Lower lobe of right lung (tissue), 2 donors: ENCODE results near the gene CAMKK1. TPM values are rescaled to one million over a fixed set of nuclear protein-coding genes. Genes with fewer than 3 reads are reported as not detected.

Experiments used
- ATAC-seq, 2 donors: fragments of 200-7000 bp; cut with Tn5 transposase; one replicate each; pipeline ENCODE4 v1.9.1; 2020 to 2022; ENCODE audit warnings: mild to moderate bottlenecking in 2 of 2, moderate library complexity in 2 of 2
- DNase-seq: peaks from one replicate; pipeline ENCODE4 v3.0.0-alpha.2; 2020
- H3K27ac ChIP-seq: fragments of 200-600 bp; one replicate; pipeline ENCODE4 v1.8.0; 2022
- H3K27me3 ChIP-seq: fragments of 200-600 bp; one replicate; pipeline ENCODE4 v1.8.0; 2022; ENCODE audit warnings: low read depth
- H3K36me3 ChIP-seq: fragments of 200-600 bp; one replicate; pipeline ENCODE4 v1.8.0; 2022; ENCODE audit warnings: mild to moderate bottlenecking
- H3K4me1 ChIP-seq: fragments of 200-600 bp; one replicate; pipeline ENCODE4 v1.8.0; 2022
- H3K4me3 ChIP-seq: fragments of 200-600 bp; one replicate; pipeline ENCODE4 v1.8.0; 2022; ENCODE audit warnings: mild to moderate bottlenecking
- H3K9me3 ChIP-seq: fragments of 200-600 bp; one replicate; pipeline ENCODE4 v1.8.0; 2022
- CTCF ChIP-seq: fragments of 200-600 bp; IDR thresholded peaks from one replicate; pipeline ENCODE4 v1.8.0; 2022; ENCODE audit warnings: antibody characterized with exemption, mild to moderate bottlenecking
- intact Hi-C: fragments of 100-400 bp; cut with DNase I; formaldehyde crosslinking; loops from one replicate; pipeline ENCODE4 v1.11.0; 2022
- total RNA-seq: library from RNA; stranded (reverse); fragmentation: NEBNext Ultra II Directional; extraction: Animal tissue kit (Norgen Biotek cat#: 25700); gene quantifications from one replicate; pipeline ENCODE4 v1.2.1, GENCODE V29; 2021
- donor health status: DM: no; HTN: yes; CAD: no; lungs with severe emphysema.

CAMKK1 gene
- total RNA-seq, 1 donor from 2014 or later: 9.7 TPM

DNA sequence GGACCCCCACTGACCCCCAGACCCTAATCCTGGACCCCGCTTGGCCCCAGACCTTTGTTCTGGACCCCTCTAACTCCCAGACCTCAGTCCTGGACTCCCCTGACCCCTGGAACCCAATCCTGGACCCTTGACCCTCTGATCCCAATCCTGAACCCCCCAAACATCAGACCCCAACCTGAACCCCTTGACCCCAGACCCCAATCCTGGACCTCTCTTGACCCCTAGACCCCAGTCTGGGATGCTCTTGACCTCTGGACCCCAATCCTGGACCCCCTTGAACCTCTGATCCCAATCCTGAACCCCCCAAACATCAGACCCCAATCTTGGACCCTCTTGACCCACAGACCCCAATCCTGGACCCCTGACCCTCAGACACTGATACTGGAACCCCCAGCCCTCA, 36.9 kb upstream of the CAMKK1 start:
- no peak overlapping the region for H3K27ac ChIP-seq
- H3K9me3 ChIP-seq: no peaks in the 10 kb centered on the region
- DNase-seq (no peak), ATAC-seq (no peak)
- TF ChIP-seq CTCF: no peak
- H3K27me3 ChIP-seq: no peaks in the 10 kb centered on the region
- peaks cover 19% of the 10 kb centered on the region for H3K36me3 ChIP-seq
- H3K4me1 ChIP-seq: no peaks in the 10 kb centered on the region
- no peak overlapping the region for H3K4me3 ChIP-seq
- intact Hi-C loops: no loop called here

GRCh38 chr17:3929181-3929580, 36.3 kb upstream of the CAMKK1 start:
- no peak for DNase-seq
- no peak overlapping the region for H3K27ac ChIP-seq
- no peaks in the 10 kb centered on the region for H3K27me3 ChIP-seq
- intact Hi-C loops: no loop called here
- peak; percentile 26 to 33 for ATAC-seq
- H3K4me1 ChIP-seq: no peaks in the 10 kb centered on the region
- no peaks in the 10 kb centered on the region for H3K9me3 ChIP-seq
- H3K36me3 ChIP-seq: peaks cover 19% of the 10 kb centered on the region
- TF ChIP-seq CTCF: no peak
- H3K4me3 ChIP-seq: no peak overlapping the region

DNA sequence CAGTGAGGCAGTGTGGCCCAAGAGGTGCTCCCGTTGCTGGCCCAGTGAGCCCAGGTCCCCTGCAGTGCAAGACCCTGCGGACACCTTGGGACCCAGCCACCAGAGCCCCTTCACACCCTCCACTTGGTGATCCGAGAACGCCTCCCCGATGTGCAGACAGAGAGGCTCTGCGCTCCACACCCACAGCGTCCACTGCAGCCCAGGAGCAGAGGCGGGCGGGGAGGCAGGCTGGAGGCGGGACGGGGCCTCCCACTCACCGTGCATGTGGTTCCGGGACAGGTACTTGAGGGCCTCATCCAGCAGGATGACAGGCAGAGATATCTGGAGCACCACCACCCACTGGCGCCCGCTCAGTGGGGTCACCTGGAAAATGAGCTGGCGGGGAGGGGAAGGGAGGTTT, 35.6 kb upstream of the CAMKK1 start:
- intact Hi-C loops: no loop called here
- Histone ChIP-seq H3K27me3 (no peaks in the 10 kb centered on the region), H3K4me1 (no peaks in the 10 kb centered on the region), H3K27ac (no peak overlapping the region), H3K9me3 (no peaks in the 10 kb centered on the region), H3K36me3 (peaks cover 19% of the 10 kb centered on the region), H3K4me3 (no peak overlapping the region)
- no peak for TF ChIP-seq CTCF
- DNase-seq (no peak), ATAC-seq (peak; percentile 8 to 32)

- intact Hi-C loops: no loop called here
- H3K9me3 ChIP-seq: no peaks in the 10 kb centered on the region
- TF ChIP-seq CTCF: no peak
These were observed 34.9 kb upstream of the CAMKK1 start for GRCh38 chr17:3927628-3928340.

GRCh38 chr17:3926860-3927627, 34.2 kb upstream of the CAMKK1 start:
- no peak for TF ChIP-seq CTCF
- H3K36me3 ChIP-seq: peaks cover 19% of the 10 kb centered on the region
- H3K4me3 ChIP-seq: no peak overlapping the region
- DNase-seq (no peak), ATAC-seq (no peak)
- no peaks in the 10 kb centered on the region for H3K9me3 ChIP-seq
- H3K4me1 ChIP-seq: no peaks in the 10 kb centered on the region
- H3K27ac ChIP-seq: no peak overlapping the region
- H3K27me3 ChIP-seq: no peaks in the 10 kb centered on the region
- intact Hi-C loops: no loop called here

More at GRCh38 chr17:3927628-3928340, 34.9 kb upstream of the CAMKK1 start:
- H3K36me3 ChIP-seq: peaks cover 19% of the 10 kb centered on the region
- no peak overlapping the region for H3K4me3 ChIP-seq
- H3K27ac ChIP-seq: no peak overlapping the region
- no peaks in the 10 kb centered on the region for H3K27me3 ChIP-seq
- DNase-seq (no peak), ATAC-seq (peak in 1 of 2 donors; percentile 5)
- H3K4me1 ChIP-seq: no peaks in the 10 kb centered on the region
